Measurements from ENCODE around the gene UNC5A. TPM values are rescaled to one million over a fixed set of nuclear protein-coding genes. Genes with fewer than 3 reads are reported as not detected.

Gene UNC5A
- polyA plus RNA-seq, 1 donor = 1.0 TPM

- no peaks in the 10 kb centered on the region for H3K4me1 ChIP-seq (ENCODE audit: control insufficient read depth, insufficient read depth, low read length)
- no peak for DNase-seq
- H3K27me3 ChIP-seq (ENCODE audit: control insufficient read depth, insufficient read depth, low read length) = peaks cover 8% of the 10 kb centered on the region
- no peak overlapping the region for H3K27ac ChIP-seq (ENCODE audit: low read length)
- no peaks in the 10 kb centered on the region for H3K36me3 ChIP-seq (ENCODE audit: control insufficient read depth, insufficient read depth, low read length)
- WGBS (ENCODE audit: insufficient coverage, low lambda C conversion rate) = no CpG with 5 or more reads among the region's 20 CpGs
- H3K9me3 ChIP-seq (ENCODE audit: control insufficient read depth, low read depth, low read length) = no peaks in the 10 kb centered on the region
- no peak overlapping the region for H3K4me3 ChIP-seq (ENCODE audit: low read length)
These were observed 42.9 kb downstream of the UNC5A start for GRCh38 chr5:176853151-176853778.

GRCh38 chr5:176854164-176854563, 43.8 kb downstream of the UNC5A start:
- no peak overlapping the region for H3K4me3 ChIP-seq (ENCODE audit: low read length)
- no peaks in the 10 kb centered on the region for H3K36me3 ChIP-seq (ENCODE audit: control insufficient read depth, insufficient read depth, low read length)
- H3K4me1 ChIP-seq (ENCODE audit: control insufficient read depth, insufficient read depth, low read length) = no peaks in the 10 kb centered on the region
- no peak for DNase-seq
- peaks cover 3% of the 10 kb centered on the region for H3K27me3 ChIP-seq (ENCODE audit: control insufficient read depth, insufficient read depth, low read length)
- no peak overlapping the region for H3K27ac ChIP-seq (ENCODE audit: low read length)
- H3K9me3 ChIP-seq (ENCODE audit: control insufficient read depth, low read depth, low read length) = no peaks in the 10 kb centered on the region
- WGBS (ENCODE audit: insufficient coverage, low lambda C conversion rate) = no CpG with 5 or more reads among the region's 8 CpGs

- Histone ChIP-seq H3K9me3 (ENCODE audit: control insufficient read depth, low read depth, low read length) (no peaks in the 10 kb centered on the region), H3K36me3 (ENCODE audit: control insufficient read depth, insufficient read depth, low read length) (no peaks in the 10 kb centered on the region), H3K4me3 (ENCODE audit: low read length) (no peak overlapping the region), H3K27ac (ENCODE audit: low read length) (no peak overlapping the region), H3K27me3 (ENCODE audit: control insufficient read depth, insufficient read depth, low read length) (peaks cover 3% of the 10 kb centered on the region), H3K4me1 (ENCODE audit: control insufficient read depth, insufficient read depth, low read length) (no peaks in the 10 kb centered on the region)
- no CpG with 5 or more reads among the region's 18 CpGs for WGBS (ENCODE audit: insufficient coverage, low lambda C conversion rate)
- DNase-seq = no peak
These were observed 45.2 kb downstream of the UNC5A start for GRCh38 chr5:176855598-176855997.

GRCh38 chr5:176856746-176857145, 46.4 kb downstream of the UNC5A start:
- Histone ChIP-seq H3K27ac (ENCODE audit: low read length) (no peak overlapping the region), H3K36me3 (ENCODE audit: control insufficient read depth, insufficient read depth, low read length) (no peaks in the 10 kb centered on the region), H3K9me3 (ENCODE audit: control insufficient read depth, low read depth, low read length) (no peaks in the 10 kb centered on the region), H3K4me1 (ENCODE audit: control insufficient read depth, insufficient read depth, low read length) (no peaks in the 10 kb centered on the region), H3K27me3 (ENCODE audit: control insufficient read depth, insufficient read depth, low read length) (peaks cover 3% of the 10 kb centered on the region), H3K4me3 (ENCODE audit: low read length) (no peak overlapping the region)
- DNase-seq = no peak
- no CpG with 5 or more reads among the region's 8 CpGs for WGBS (ENCODE audit: insufficient coverage, low lambda C conversion rate)

GRCh38 chr5:176857216-176857893, 47.0 kb downstream of the UNC5A start:
- peaks cover 7% of the 10 kb centered on the region for H3K27me3 ChIP-seq (ENCODE audit: control insufficient read depth, insufficient read depth, low read length)
- no peak overlapping the region for H3K27ac ChIP-seq (ENCODE audit: low read length)
- H3K36me3 ChIP-seq (ENCODE audit: control insufficient read depth, insufficient read depth, low read length) = no peaks in the 10 kb centered on the region
- DNase-seq = no peak
- no peak overlapping the region for H3K4me3 ChIP-seq (ENCODE audit: low read length)
- H3K9me3 ChIP-seq (ENCODE audit: control insufficient read depth, low read depth, low read length) = no peaks in the 10 kb centered on the region
- no CpG with 5 or more reads among the region's 19 CpGs for WGBS (ENCODE audit: insufficient coverage, low lambda C conversion rate)
- H3K4me1 ChIP-seq (ENCODE audit: control insufficient read depth, insufficient read depth, low read length) = no peaks in the 10 kb centered on the region

- H3K4me3 ChIP-seq (ENCODE audit: low read length) = no peak overlapping the region
- WGBS (ENCODE audit: insufficient coverage, low lambda C conversion rate) = no CpG with 5 or more reads among the region's 11 CpGs
- no peak for DNase-seq
- peaks cover 12% of the 10 kb centered on the region for H3K27me3 ChIP-seq (ENCODE audit: control insufficient read depth, insufficient read depth, low read length)
- H3K36me3 ChIP-seq (ENCODE audit: control insufficient read depth, insufficient read depth, low read length) = no peaks in the 10 kb centered on the region
- H3K27ac ChIP-seq (ENCODE audit: low read length) = no peak overlapping the region
- H3K9me3 ChIP-seq (ENCODE audit: control insufficient read depth, low read depth, low read length) = no peaks in the 10 kb centered on the region
- H3K4me1 ChIP-seq (ENCODE audit: control insufficient read depth, insufficient read depth, low read length) = no peaks in the 10 kb centered on the region
These were observed 47.5 kb downstream of the UNC5A start for GRCh38 chr5:176857894-176858273.

- no CpG with 5 or more reads among the region's 10 CpGs for WGBS (ENCODE audit: insufficient coverage, low lambda C conversion rate)
- DNase-seq = no peak
- H3K27ac ChIP-seq (ENCODE audit: low read length) = no peak overlapping the region
- peaks cover 27% of the 10 kb centered on the region for H3K27me3 ChIP-seq (ENCODE audit: control insufficient read depth, insufficient read depth, low read length)
- H3K4me3 ChIP-seq (ENCODE audit: low read length) = no peak overlapping the region
- no peaks in the 10 kb centered on the region for H3K4me1 ChIP-seq (ENCODE audit: control insufficient read depth, insufficient read depth, low read length)
- no peaks in the 10 kb centered on the region for H3K9me3 ChIP-seq (ENCODE audit: control insufficient read depth, low read depth, low read length)
- H3K36me3 ChIP-seq (ENCODE audit: control insufficient read depth, insufficient read depth, low read length) = no peaks in the 10 kb centered on the region
These were observed 49.6 kb downstream of the UNC5A start for GRCh38 chr5:176859916-176860315.

- no peaks in the 10 kb centered on the region for H3K36me3 ChIP-seq (ENCODE audit: control insufficient read depth, insufficient read depth, low read length)
- no peak overlapping the region for H3K27ac ChIP-seq (ENCODE audit: low read length)
- no peak overlapping the region for H3K4me3 ChIP-seq (ENCODE audit: low read length)
- H3K9me3 ChIP-seq (ENCODE audit: control insufficient read depth, low read depth, low read length) = no peaks in the 10 kb centered on the region
- no CpG with 5 or more reads among the region's 11 CpGs for WGBS (ENCODE audit: insufficient coverage, low lambda C conversion rate)
- H3K27me3 ChIP-seq (ENCODE audit: control insufficient read depth, insufficient read depth, low read length) = peaks cover 28% of the 10 kb centered on the region
- no peak for DNase-seq
- H3K4me1 ChIP-seq (ENCODE audit: control insufficient read depth, insufficient read depth, low read length) = no peaks in the 10 kb centered on the region
These were observed 50.0 kb downstream of the UNC5A start for GRCh38 chr5:176860381-176860780.

GRCh38 chr5:176861276-176861675, 50.9 kb downstream of the UNC5A start:
- Histone ChIP-seq H3K4me3 (ENCODE audit: low read length) (no peak overlapping the region), H3K27ac (ENCODE audit: low read length) (no peak overlapping the region), H3K36me3 (ENCODE audit: control insufficient read depth, insufficient read depth, low read length) (no peaks in the 10 kb centered on the region), H3K27me3 (ENCODE audit: control insufficient read depth, insufficient read depth, low read length) (peaks cover 37% of the 10 kb centered on the region), H3K4me1 (ENCODE audit: control insufficient read depth, insufficient read depth, low read length) (no peaks in the 10 kb centered on the region), H3K9me3 (ENCODE audit: control insufficient read depth, low read depth, low read length) (no peaks in the 10 kb centered on the region)
- no peak for DNase-seq
- no CpG with 5 or more reads among the region's 11 CpGs for WGBS (ENCODE audit: insufficient coverage, low lambda C conversion rate)

GRCh38 chr5:176862330-176862995, 52.1 kb downstream of the UNC5A start:
- no peaks in the 10 kb centered on the region for H3K36me3 ChIP-seq (ENCODE audit: control insufficient read depth, insufficient read depth, low read length)
- no peaks in the 10 kb centered on the region for H3K9me3 ChIP-seq (ENCODE audit: control insufficient read depth, low read depth, low read length)
- peaks cover 49% of the 10 kb centered on the region for H3K27me3 ChIP-seq (ENCODE audit: control insufficient read depth, insufficient read depth, low read length)
- DNase-seq = no peak
- no peak overlapping the region for H3K4me3 ChIP-seq (ENCODE audit: low read length)
- no peaks in the 10 kb centered on the region for H3K4me1 ChIP-seq (ENCODE audit: control insufficient read depth, insufficient read depth, low read length)
- no CpG with 5 or more reads among the region's 28 CpGs for WGBS (ENCODE audit: insufficient coverage, low lambda C conversion rate)
- H3K27ac ChIP-seq (ENCODE audit: low read length) = no peak overlapping the region

Data from large intestine (tissue), 3 donors.